Endothelial cell of umbilical vein (primary cell): ENCODE results near the gene SRP9.

Experiments
- EZH2 ChIP-seq: IDR thresholded peaks from 2 replicates; pipeline ENCODE4 v1.6.1; 2012; ENCODE audit warnings: borderline replicate concordance, low read depth, mild to moderate bottlenecking, moderate library complexity, low read length, inconsistent platforms; ENCODE audit not compliant: severe bottlenecking
- FOS ChIP-seq: IDR thresholded peaks from 2 replicates; pipeline ENCODE4 v1.6.1; 2011; ENCODE audit warnings: mild to moderate bottlenecking, low read length, moderate library complexity, borderline replicate concordance; ENCODE audit not compliant: insufficient read depth
- JUN ChIP-seq: IDR thresholded peaks from 2 replicates; pipeline ENCODE4 v1.6.1; 2011; ENCODE audit warnings: borderline replicate concordance, low read depth; ENCODE audit not compliant: insufficient read length, insufficient read depth
- MYC ChIP-seq: IDR thresholded peaks from one replicate; pipeline ENCODE4 v1.6.1; 2011; ENCODE audit warnings: mild to moderate bottlenecking, low read depth, low read length
- POLR2A ChIP-seq: IDR thresholded peaks from 2 replicates; pipeline ENCODE4 v1.6.1; 2012; ENCODE audit warnings: low read depth, mild to moderate bottlenecking, control low read depth, low read length
- POLR2AphosphoS5 ChIP-seq: IDR thresholded peaks from 2 replicates; pipeline ENCODE4 v1.6.1; 2012; ENCODE audit warnings: low read depth, mild to moderate bottlenecking, control low read depth, low read length, moderate library complexity; ENCODE audit not compliant: insufficient read depth
- TF ChIP-seq, protein P1 (sequence below), 2 donors: IDR thresholded peaks; 1 replicate in 1 of 2; 2 replicates in 1 of 2; pipeline ENCODE4 v1.5.1; 2011; ENCODE audit warnings: low read length in 2 of 2, mild to moderate bottlenecking in 2 of 2, moderate library complexity in 2 of 2, control low read depth in 1 of 2, inconsistent platforms in 1 of 2, low read depth in 1 of 2; ENCODE audit not compliant: insufficient read depth in 1 of 2; ENCODE audit errors: extremely low read depth in 1 of 2

DNA sequence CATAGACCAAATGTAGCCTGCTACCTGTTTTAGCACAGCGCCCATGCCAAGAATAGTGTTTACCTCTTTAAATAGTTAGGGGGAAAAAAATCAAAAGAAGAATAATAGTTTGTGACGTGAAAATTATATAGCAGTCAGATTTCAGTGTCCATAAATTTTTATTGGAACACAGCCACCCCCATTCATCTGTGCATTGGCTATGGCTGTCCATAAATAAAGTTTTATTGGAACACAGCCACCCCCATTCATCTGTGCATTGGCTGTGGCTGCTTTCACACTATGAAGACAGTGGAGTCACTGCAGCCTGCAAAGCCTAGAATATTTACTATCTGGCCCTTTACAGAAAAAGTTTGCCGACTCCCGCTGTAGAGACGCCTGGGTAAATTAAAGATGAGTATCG, 53.2 kb downstream of the SRP9 start:
- no peak for TF ChIP-seq POLR2A
- TF ChIP-seq, protein P1, sequence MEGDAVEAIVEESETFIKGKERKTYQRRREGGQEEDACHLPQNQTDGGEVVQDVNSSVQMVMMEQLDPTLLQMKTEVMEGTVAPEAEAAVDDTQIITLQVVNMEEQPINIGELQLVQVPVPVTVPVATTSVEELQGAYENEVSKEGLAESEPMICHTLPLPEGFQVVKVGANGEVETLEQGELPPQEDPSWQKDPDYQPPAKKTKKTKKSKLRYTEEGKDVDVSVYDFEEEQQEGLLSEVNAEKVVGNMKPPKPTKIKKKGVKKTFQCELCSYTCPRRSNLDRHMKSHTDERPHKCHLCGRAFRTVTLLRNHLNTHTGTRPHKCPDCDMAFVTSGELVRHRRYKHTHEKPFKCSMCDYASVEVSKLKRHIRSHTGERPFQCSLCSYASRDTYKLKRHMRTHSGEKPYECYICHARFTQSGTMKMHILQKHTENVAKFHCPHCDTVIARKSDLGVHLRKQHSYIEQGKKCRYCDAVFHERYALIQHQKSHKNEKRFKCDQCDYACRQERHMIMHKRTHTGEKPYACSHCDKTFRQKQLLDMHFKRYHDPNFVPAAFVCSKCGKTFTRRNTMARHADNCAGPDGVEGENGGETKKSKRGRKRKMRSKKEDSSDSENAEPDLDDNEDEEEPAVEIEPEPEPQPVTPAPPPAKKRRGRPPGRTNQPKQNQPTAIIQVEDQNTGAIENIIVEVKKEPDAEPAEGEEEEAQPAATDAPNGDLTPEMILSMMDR (IDR thresholded peaks at IDR 0.05; ENCODE audit: extremely low read depth in 1 of 2, insufficient read depth in 1 of 2, low read depth in 1 of 2, low read length in 2 of 2): no peak
- no peak for TF ChIP-seq EZH2
- no peak for TF ChIP-seq MYC
- TF ChIP-seq POLR2AphosphoS5: no peak
- no peak for TF ChIP-seq FOS
- no peak for TF ChIP-seq JUN
